Testis (tissue), 3 donors: ENCODE data around the gene SMYD4. TPM values are rescaled to one million over a fixed set of nuclear protein-coding genes. Genes with fewer than 3 reads are reported as not detected.

ENCODE experiments used
- DNase-seq: peaks from one replicate; pipeline ENCODE4 v3.0.0-alpha.2; 2019
- H3K27ac ChIP-seq, 2 donors: fragments of 200-600 bp; sonication (generic); one replicate each; pipeline ENCODE4 v1.5.1; 2019
- H3K27me3 ChIP-seq: fragments of 200-600 bp; sonication (generic); one replicate; pipeline ENCODE4 v1.5.1; 2019
- H3K36me3 ChIP-seq: fragments of 200-600 bp; sonication (generic); one replicate; pipeline ENCODE4 v1.5.1; 2017; ENCODE audit warnings: low read depth; ENCODE audit errors: missing control alignments
- H3K4me1 ChIP-seq: fragments of 200-600 bp; sonication (generic); one replicate; pipeline ENCODE4 v1.5.1; 2019
- H3K4me3 ChIP-seq, 2 donors: fragments of 200-600 bp; sonication (generic); one replicate each; pipeline ENCODE4 v1.5.1; 2017 to 2019
- H3K9me3 ChIP-seq: fragments of 200-600 bp; sonication (generic); one replicate; pipeline ENCODE4 v1.5.1; 2017
- CTCF ChIP-seq, 3 experiments: fragments of 450-650 bp in 2 of 3; fragments of 200-600 bp in 1 of 3; sonication (generic) in 1 of 3; IDR thresholded peaks; one replicate each; pipeline ENCODE4 v1.5.1; 2016 to 2019; ENCODE audit warnings: antibody characterized with exemption in 3 of 3, mild to moderate bottlenecking in 2 of 3, moderate library complexity in 1 of 3
- POLR2A ChIP-seq: fragments of 450-650 bp; IDR thresholded peaks from one replicate; pipeline ENCODE4 v1.6.1; 2017; ENCODE audit warnings: antibody characterized with exemption, mild to moderate bottlenecking, moderate library complexity
- WGBS, 2 donors: methylation state at CpG; one replicate each; pipeline ENCODE4 v1.1.5; 2018; 5-methylcytosine and 5-hydroxymethylcytosine counted together
- intact Hi-C: fragments of 100-400 bp; cut with DNase I; formaldehyde crosslinking; loops from one replicate; pipeline ENCODE4 v1.15.1; 2023; ENCODE audit warnings: low total_unique reads
- polyA plus RNA-seq: library from polyadenylated mRNA; stranded (reverse); fragments of 350-450 nt; fragmentation: Illumina TruSeq; extraction: RNeasy Lipid Tissue Mini Kit (QIAGEN cat#74804); gene quantifications from one replicate; pipeline ENCODE4 v1.2.3, GENCODE V29; 2014; ENCODE audit warnings: low read depth, low replicate concordance; ENCODE audit not compliant: insufficient read depth
- total RNA-seq, 2 donors: library from RNA; depleted of rRNA; stranded (reverse); fragments of >200 nt; gene quantifications; one replicate each; pipeline ENCODE4 v1.2.3, GENCODE V29; 2016

The SMYD4 gene
- total and polyA plus RNA-seq, 3 donors from 2014 or later = 14.4 to 23.0 (median 21.2) TPM

- H3K27ac ChIP-seq = no peak overlapping the region
- intact Hi-C loops = no loop called here
- DNase-seq = no peak
- H3K36me3 ChIP-seq = no peaks in the 10 kb centered on the region
- H3K4me1 ChIP-seq = peaks cover 44% of the 10 kb centered on the region
- no peaks in the 10 kb centered on the region for H3K27me3 ChIP-seq
- H3K4me3 ChIP-seq = no peak overlapping the region
- H3K9me3 ChIP-seq = no peaks in the 10 kb centered on the region
- WGBS, 2 donors = 88 to 91% methylated on average over 9 of the region's 9 CpGs
- no peak for TF ChIP-seq POLR2A
- TF ChIP-seq CTCF (IDR thresholded peaks at IDR 0.05) = no peak
Observed at GRCh38 chr17:1750628-1751027, 79.1 kb downstream of the SMYD4 start.

- DNase-seq = peak; percentile 91
- TF ChIP-seq CTCF (IDR thresholded peaks at IDR 0.05) = peak in 1 of 3 experiments; percentile 21
- no peak for TF ChIP-seq POLR2A
- WGBS, 2 donors = 60 to 72% methylated on average over 21 to 22 of the region's 22 CpGs
- Histone ChIP-seq H3K9me3 (no peaks in the 10 kb centered on the region), H3K4me1 (peaks cover 56% of the 10 kb centered on the region), H3K36me3 (no peaks in the 10 kb centered on the region), H3K4me3 (no peak overlapping the region), H3K27ac (peak overlapping the region; percentile 86 to 89), H3K27me3 (no peaks in the 10 kb centered on the region)
- intact Hi-C loops = no loop called here
Observed at GRCh38 chr17:1746975-1747543, 82.6 kb downstream of the SMYD4 start.

- intact Hi-C loops = no loop called here
- no peaks in the 10 kb centered on the region for H3K27me3 ChIP-seq
- H3K36me3 ChIP-seq = no peaks in the 10 kb centered on the region
- no peak for TF ChIP-seq POLR2A
- TF ChIP-seq CTCF (IDR thresholded peaks at IDR 0.05) = no peak
- peaks cover 57% of the 10 kb centered on the region for H3K4me1 ChIP-seq
- H3K9me3 ChIP-seq = no peaks in the 10 kb centered on the region
- 95 to 97% methylated on average over 8 to 12 of the region's 12 CpGs for WGBS, 2 donors
- no peak overlapping the region for H3K4me3 ChIP-seq
- H3K27ac ChIP-seq = peak overlapping the region; percentile 84 to 89
- no peak for DNase-seq
Observed at GRCh38 chr17:1745513-1746020, 84.1 kb downstream of the SMYD4 start.

- intact Hi-C loops = no loop called here
- peak overlapping the region; percentile 84 to 89 for H3K27ac ChIP-seq
- no peak for DNase-seq
Observed at GRCh38 chr17:1744551-1745512, 84.9 kb downstream of the SMYD4 start.

More at GRCh38 chr17:1744551-1745512, 84.9 kb downstream of the SMYD4 start:
- Histone ChIP-seq H3K9me3 (no peaks in the 10 kb centered on the region), H3K27me3 (no peaks in the 10 kb centered on the region), H3K36me3 (no peaks in the 10 kb centered on the region), H3K4me1 (peaks cover 57% of the 10 kb centered on the region), H3K4me3 (no peak overlapping the region)
- WGBS, 2 donors = 63 to 66% methylated on average over 22 to 29 of the region's 29 CpGs
- TF ChIP-seq CTCF (IDR thresholded peaks at IDR 0.05) (no peak), POLR2A (no peak)
